ENCODE results near the gene NHERF2. TPM values are rescaled to one million over a fixed set of nuclear protein-coding genes. Genes with fewer than 3 reads are reported as not detected.

The NHERF2 gene
- total and polyA plus RNA-seq, 7 donors: 61.6 to 156 (median 86.8) TPM

- DNase-seq (no peak), ATAC-seq (no peak)
- TF ChIP-seq CTCF (IDR thresholded peaks at IDR 0.05): no peak
- WGBS, 3 donors: 91 to 95% (median 94%) methylated on average over 18 of the region's 18 CpGs
- peaks cover 4 to 85% of the 10 kb centered on the region in 2 donors for H3K36me3 ChIP-seq (ENCODE audit: insufficient read depth in 1 of 2, low read depth in 1 of 2)
- no peak overlapping the region for H3K4me3 ChIP-seq
- H3K4me1 ChIP-seq: no peaks in the 10 kb centered on the region
- no peaks in the 10 kb centered on the region for H3K9me3 ChIP-seq
- no peak overlapping the region for H3K27ac ChIP-seq
- intact Hi-C loops (cut with DNase I): no loop called here
- no peaks in the 10 kb centered on the region for H3K27me3 ChIP-seq (ENCODE audit: insufficient read depth in 3 of 3, low read length in 2 of 3)
Measured at GRCh38 chr16:2061023-2061422, 34.3 kb downstream of the NHERF2 start.

- Histone ChIP-seq H3K4me1 (no peaks in the 10 kb centered on the region), H3K4me3 (no peak overlapping the region), H3K36me3 (ENCODE audit: insufficient read depth in 1 of 2, low read depth in 1 of 2) (peaks cover 7 to 85% of the 10 kb centered on the region in 2 donors), H3K27ac (no peak overlapping the region), H3K27me3 (ENCODE audit: insufficient read depth in 3 of 3, low read length in 2 of 3) (no peaks in the 10 kb centered on the region), H3K9me3 (no peaks in the 10 kb centered on the region)
- DNase-seq: no peak
- intact Hi-C loops (cut with DNase I): no loop called here
- ATAC-seq: no peak
- no peak for TF ChIP-seq CTCF (IDR thresholded peaks at IDR 0.05)
- WGBS, 3 donors: 89 to 94% (median 90%) methylated on average over 12 to 13 of the region's 13 CpGs
Measured at GRCh38 chr16:2061526-2061925, 34.8 kb downstream of the NHERF2 start.

DNA sequence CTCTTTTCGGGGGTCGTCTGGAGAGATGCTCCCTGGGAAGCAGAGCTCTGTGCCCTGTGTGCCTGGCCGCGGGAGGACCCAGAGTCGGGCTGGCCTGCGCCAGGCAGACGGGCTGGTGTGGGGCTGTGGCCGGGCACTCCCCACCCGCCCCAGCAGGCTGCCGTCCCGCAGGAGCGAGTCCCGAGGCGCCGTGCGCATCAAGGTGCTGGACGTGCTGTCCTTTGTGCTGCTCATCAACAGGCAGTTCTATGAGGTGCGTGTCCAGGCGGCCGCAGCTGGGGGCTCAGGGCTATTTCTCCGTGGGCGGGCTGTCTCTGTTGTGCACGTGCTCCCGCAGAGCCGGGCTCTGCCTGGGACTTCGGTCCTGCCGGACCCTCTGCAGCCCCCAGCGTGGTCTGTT lies 36.1 kb downstream of the NHERF2 start:
- ATAC-seq: no peak
- intact Hi-C loops (cut with DNase I): no loop called here
- no peak for TF ChIP-seq CTCF (IDR thresholded peaks at IDR 0.05)
- Histone ChIP-seq H3K27ac (no peak overlapping the region), H3K27me3 (ENCODE audit: insufficient read depth in 3 of 3, low read length in 2 of 3) (no peaks in the 10 kb centered on the region), H3K4me3 (no peak overlapping the region), H3K9me3 (no peaks in the 10 kb centered on the region), H3K36me3 (ENCODE audit: insufficient read depth in 1 of 2, low read depth in 1 of 2) (peaks cover 7 to 85% of the 10 kb centered on the region in 2 donors), H3K4me1 (no peaks in the 10 kb centered on the region)
- 91 to 97% (median 94%) methylated on average over 28 of the region's 28 CpGs for WGBS, 3 donors
- no peak for DNase-seq

DNA sequence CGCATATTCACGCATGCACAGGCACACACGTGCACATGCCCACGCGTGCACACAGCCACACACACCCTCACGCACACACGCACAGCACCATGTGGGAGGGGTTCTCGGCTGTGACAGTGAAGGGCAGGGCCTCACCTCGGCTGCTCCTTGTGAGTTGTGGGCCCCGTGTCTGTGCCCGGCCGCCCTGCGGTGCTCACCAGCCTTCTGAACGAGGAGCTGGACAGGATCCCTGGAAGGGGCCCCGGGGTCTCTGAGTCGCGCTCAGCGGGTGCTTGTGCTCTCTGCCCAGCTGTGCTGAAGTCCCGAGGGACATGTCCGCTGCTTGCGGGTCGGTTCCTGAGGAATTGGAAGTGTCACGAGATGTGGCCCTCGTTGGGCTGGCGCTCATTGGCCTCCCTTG lies 37.2 kb downstream of the NHERF2 start:
- Histone ChIP-seq H3K9me3 (no peaks in the 10 kb centered on the region), H3K27ac (no peak overlapping the region), H3K27me3 (ENCODE audit: insufficient read depth in 3 of 3, low read length in 2 of 3) (no peaks in the 10 kb centered on the region), H3K4me1 (no peaks in the 10 kb centered on the region), H3K4me3 (no peak overlapping the region), H3K36me3 (ENCODE audit: insufficient read depth in 1 of 2, low read depth in 1 of 2) (peaks cover 10 to 88% of the 10 kb centered on the region in 2 donors)
- TF ChIP-seq CTCF (IDR thresholded peaks at IDR 0.05): no peak
- ATAC-seq: no peak
- DNase-seq: no peak
- intact Hi-C loops (cut with DNase I): no loop called here
- 81 to 91% (median 85%) methylated on average over 25 of the region's 25 CpGs for WGBS, 3 donors

DNA sequence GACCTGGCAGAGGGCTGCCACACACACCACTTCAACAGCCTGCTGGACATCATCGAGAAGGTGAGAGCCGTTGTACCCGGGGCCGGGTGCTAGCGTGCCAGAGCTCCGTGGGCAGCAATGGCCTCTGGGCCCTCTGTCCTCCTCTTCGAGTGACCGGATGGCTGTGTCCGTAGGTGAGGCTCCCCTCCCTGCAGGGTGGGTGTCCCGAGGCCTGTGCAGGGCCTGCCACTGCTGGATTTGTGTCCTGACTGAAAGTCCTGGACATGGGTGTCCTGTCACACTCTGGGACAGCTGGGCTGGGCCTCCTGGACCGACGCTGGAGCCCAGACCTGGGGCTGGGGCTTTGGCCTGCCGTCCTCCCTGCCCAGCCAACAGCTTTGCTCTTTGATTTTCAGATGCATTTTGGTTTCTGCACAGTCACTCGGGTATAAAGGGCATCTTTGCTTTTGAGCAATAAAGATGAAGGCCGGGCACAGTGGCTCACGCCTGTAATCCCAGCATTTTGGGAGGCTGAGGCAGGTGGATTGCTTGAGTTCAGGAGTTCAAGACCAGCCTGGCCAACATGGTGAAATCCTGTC lies 37.8 kb downstream of the NHERF2 start:
- intact Hi-C loops (cut with DNase I): no loop called here
- ATAC-seq (no peak), DNase-seq (no peak)
- Histone ChIP-seq H3K4me3 (no peak overlapping the region), H3K9me3 (no peaks in the 10 kb centered on the region), H3K4me1 (no peaks in the 10 kb centered on the region), H3K27me3 (ENCODE audit: insufficient read depth in 3 of 3, low read length in 2 of 3) (no peaks in the 10 kb centered on the region), H3K27ac (no peak overlapping the region), H3K36me3 (ENCODE audit: insufficient read depth in 1 of 2, low read depth in 1 of 2) (peaks cover 10 to 92% of the 10 kb centered on the region in 2 donors)
- 86 to 95% (median 89%) methylated on average over 16 of the region's 16 CpGs for WGBS, 3 donors
- TF ChIP-seq CTCF (IDR thresholded peaks at IDR 0.05): no peak

Measured in psoas muscle (tissue), 8 donors.